Stimulated activated CD8-positive, alpha-beta memory T cell treated with anti-CD3 and anti-CD28 coated beads, Interleukin-7, amount 100 ng/mL, for 24 hours (primary cell): ENCODE data around the gene TMEM134.

ENCODE experiments used
- DNase-seq: peaks from one replicate; pipeline ENCODE4 v3.0.0-alpha.2; 2020; ENCODE audit warnings: low read depth

The TMEM134 gene

GRCh38 chr11:67458266-67458665 lies 10.8 kb downstream of the TMEM134 start:
- no peak for DNase-seq

DNA sequence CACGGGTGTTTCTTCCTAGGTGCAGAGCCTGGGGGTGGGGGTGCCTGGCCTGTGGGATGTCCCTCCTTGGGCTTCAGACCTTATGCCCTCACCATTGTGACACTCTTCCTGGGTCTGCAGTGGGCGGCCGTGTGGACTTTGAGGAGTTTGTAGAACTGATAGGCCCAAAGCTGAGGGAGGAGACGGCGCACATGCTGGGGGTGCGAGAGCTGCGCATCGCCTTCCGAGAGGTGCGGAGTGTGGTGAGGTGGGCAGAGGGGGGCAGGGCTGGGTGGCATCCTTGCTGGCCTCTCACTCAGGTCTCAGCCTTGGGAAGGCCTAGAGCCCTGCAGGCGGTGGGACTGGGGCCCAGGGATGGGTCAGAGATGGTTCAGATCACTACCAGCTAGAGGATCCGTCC lies 11.6 kb downstream of the TMEM134 start:
- DNase-seq: no peak

GRCh38 chr11:67456068-67456705 lies 12.9 kb downstream of the TMEM134 start:
- DNase-seq: no peak

DNA sequence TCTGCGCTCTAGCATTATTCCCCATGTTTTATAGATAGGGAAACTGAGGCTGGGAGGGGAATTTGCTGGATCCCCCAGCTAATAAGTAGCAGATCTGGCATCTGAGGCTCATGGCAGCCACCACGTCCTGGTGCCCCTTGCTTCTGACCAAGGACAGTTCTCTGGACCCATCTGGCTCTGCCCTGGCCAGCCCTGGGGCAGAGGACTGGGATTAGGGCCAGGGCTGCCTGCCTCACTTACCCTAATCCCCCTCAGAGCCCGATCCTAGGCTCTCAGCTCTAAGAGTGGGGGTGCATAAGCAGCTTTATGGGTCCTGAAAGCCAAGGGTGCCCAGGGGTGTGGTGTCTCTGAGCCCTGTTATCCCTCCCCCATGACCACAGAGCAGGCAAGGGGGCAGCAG lies 14.0 kb downstream of the TMEM134 start, which contains the start of gene CABP4:
Gene CABP4, plus strand, starts transcription at position 301 of the 400 bp plus-strand sequence. Its CDS starts 70 bp downstream, at position 371.
- no peak for DNase-seq

- DNase-seq: no peak
Measured at GRCh38 chr11:67453816-67454732, 15.0 kb downstream of the TMEM134 start.

DNA sequence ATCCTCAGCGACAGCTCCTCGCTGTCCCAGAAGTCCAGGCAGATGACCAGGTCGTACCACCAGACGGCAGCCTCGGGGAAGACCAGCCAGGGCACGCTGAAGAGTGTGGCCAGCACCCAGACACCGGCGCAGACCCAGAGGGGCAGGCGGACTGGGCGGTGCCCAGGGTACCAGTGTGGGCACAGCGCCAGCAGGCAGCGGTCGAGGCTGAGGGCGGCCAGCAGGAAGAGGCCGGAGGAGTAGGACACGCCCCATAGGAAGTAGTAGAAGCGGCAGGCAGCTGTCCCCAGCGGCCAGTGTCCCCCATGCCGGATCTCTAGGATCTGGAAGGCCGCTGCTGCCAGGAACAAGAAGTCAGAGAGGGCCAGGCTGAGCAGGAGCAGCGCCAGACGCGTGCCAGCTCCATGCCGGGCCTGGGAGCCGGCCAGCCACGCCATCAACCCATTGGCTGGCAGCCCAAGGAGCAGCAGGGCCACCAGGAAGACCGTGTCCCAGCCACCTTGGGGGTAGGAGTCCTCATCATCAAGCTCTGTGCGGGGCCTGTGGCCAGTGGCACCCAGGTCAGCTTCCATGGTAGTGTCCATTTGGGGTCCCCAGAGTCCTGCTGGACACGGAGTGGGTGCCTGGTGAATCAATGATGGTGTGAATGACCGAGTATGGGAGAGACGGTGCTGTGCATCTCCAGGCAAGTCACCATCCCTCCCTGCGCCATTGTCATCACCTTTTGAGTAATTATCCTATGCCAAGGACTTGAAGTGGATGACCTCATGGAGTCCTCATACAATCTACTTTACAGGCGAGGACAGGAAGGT lies 16.7 kb downstream of the TMEM134 start, which contains the start of gene GPR152:
Gene GPR152, minus strand, starts transcription at position 589 of the 812 bp plus-strand sequence. Its CDS starts 5 bp downstream, at position 584.
- DNase-seq: no peak

- DNase-seq: no peak
Measured at GRCh38 chr11:67451658-67451976, 17.4 kb downstream of the TMEM134 start.

DNA sequence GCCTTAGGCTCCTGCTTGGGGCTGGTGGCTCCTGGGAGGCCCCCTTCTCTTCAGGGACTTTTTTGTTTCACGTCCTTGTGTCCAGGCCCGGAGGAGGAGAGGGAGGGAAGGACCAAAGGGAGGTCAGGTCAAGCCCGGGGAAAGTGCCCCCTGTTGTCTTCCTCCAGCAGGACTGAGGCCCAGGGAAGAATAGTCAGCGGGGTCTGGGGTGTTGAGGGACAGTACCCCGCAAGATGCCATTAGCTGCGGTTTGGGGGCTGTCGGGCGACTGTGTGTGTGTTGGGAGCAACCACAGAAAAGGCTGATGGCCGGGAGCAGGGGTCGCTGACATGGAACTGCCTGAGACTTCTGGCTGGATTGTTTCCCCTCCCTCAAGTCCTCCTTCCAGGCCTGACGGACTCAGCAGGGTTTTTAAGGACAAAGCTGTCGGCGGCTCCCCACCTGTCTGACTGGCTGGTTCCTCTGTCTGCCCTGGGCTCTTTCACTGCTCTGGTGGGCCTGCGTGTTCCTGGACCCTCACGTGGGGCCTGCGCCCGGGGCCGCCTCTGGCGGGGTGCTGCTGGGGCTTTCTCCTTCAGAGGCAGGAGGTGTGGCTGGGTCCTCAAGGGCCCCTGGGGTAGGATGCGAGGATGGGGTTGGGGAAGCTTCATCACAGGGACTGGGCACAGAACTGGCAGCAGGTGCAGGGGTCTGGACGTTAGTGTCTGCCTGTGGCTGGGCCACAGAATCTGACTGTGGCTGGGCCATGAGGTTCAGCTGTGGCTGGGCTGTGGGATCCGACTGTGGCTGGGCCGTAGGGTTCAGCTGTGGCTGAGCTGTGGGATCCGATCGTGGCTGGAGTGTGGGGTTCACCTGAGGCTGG lies 18.0 kb downstream of the TMEM134 start:
- DNase-seq: no peak

DNA sequence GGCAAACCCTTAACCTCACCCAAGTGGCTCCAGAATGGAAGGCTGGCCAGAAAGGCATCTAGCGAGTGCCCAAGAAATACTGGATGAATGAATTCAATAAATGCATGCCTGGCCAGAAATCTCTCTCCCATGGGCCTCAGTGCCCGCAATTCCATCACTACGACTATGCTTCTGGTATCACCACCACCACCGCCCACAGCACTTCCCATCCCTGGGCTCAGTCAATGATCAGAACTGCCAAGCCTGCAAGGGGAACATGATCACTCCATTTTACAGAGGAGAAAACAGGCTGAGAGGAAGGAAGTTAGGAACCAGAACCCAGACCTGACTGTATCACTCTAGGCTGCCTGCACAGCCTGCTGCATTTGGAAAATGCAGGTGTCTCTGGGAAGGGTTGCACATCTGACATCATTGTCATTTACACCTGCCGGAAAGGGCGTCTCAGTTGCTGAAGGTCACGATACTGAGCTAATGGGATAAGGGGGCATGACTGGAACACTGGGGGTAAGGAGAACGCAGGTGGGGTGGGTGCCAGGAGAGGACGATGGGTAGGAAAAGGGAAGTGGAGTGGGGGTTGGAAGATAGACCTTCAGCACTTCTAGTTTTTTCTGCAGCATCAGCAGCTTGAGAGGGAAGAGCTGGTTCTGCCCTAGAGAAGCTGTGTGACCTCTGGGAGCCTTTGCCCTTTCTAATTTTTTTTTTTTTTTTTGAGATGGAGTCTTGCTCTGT lies 19.8 kb downstream of the TMEM134 start:
- DNase-seq: no peak

DNA sequence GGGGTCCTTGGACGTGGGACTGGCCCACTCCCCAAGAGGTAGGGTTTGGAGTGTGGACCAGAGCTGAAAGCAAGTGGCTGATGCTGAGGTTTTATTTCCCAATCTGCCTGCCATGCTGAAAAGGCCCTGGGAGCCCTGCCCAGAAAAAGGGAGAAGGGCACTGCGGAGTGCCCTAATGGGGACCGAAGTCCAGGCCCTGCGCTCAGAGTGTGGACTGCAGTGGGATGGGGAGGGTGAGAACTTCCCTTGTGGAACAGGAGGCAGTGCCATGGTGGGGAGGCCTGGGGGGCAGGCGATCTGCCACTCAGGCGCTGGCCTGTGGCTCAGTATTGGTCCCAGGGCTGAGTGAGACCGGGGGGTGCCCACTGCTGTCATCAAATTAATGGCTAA lies 20.8 kb downstream of the TMEM134 start:
- DNase-seq: no peak

DNA sequence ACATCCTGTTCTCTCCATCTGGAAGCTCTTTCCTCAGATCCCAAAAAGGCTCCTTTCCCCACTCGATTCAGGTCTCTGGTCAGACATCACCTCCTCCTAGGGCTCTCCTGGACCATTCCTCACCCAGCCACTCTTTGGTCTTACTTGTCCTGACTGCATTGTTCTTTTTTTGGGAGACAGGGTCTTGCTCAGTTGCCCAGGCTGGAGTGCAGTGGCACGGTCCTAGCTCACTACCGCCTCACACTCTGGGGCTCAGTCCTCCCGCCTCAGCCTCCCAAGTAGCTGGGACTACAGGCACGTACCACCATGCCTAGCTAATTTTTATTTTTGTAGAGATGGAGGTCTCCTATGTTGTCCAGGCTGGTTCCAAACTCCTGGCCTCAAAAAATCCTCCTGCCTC lies 23.5 kb downstream of the TMEM134 start:
- no peak for DNase-seq

- no peak for DNase-seq
Measured at GRCh38 chr11:67442504-67443404, 26.3 kb downstream of the TMEM134 start.

DNA sequence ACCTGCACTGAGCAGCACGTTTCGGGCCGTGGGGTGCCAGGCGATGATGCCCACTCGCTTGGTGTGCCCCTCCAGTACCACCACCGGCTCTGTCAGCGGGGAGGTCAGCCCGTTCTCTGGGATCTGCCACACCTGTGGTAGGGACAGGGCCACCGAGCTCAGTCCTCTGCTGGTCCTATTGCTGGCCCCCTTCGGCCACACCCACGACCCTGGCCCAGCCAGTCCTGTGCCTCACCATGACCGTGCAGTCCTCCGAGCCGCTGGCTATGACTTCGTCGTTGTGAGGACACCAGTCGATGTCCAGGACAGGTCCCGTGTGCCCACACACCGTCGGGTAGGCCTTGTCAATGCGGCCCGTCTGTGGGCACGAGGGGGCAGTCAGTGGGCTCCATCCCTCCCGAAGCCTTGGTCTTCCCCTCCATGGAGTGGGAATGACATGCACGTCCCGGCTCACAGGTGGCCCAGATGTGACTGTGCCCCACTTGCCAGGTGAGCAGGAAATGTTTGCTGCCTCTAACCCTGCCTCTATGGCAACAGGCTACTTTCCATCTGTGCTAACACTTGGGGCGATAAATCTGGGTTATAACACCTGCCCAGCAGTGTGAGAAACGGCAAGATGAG lies 27.2 kb downstream of the TMEM134 start:
- no peak for DNase-seq

- no peak for DNase-seq
Measured at GRCh38 chr11:67441098-67441563, 27.9 kb downstream of the TMEM134 start.

- no peak for DNase-seq
Measured at GRCh38 chr11:67440229-67441097, 28.6 kb downstream of the TMEM134 start.

- no peak for DNase-seq
Measured at GRCh38 chr11:67439321-67440228, 29.5 kb downstream of the TMEM134 start.
